Stimulated activated CD4-positive, alpha-beta T cell treated with anti-CD3 and anti-CD28 coated beads, TNF-alpha, amount 100 ng/mL, for 48 hours (primary cell): ENCODE data around the gene APOLD1.
"Not testable (repeated sequence)": the region's sequence is repeated elsewhere in the genome, so short reads cannot be mapped to it uniquely, and the experiment has no call there.

Experiments used
- DNase-seq, 3 donors: peaks; one replicate each; pipeline ENCODE4 v3.0.0-alpha.2; 2020; ENCODE audit warnings: low read depth in 3 of 3

Gene APOLD1

GRCh38 chr12:12786351-12786705 lies 869 bp downstream of the APOLD1 start:
- no peak for DNase-seq

- DNase-seq: peak; percentile 43 to 61 (median 44)
These were observed 1.5 kb downstream of the APOLD1 start for GRCh38 chr12:12786706-12787601.

DNA sequence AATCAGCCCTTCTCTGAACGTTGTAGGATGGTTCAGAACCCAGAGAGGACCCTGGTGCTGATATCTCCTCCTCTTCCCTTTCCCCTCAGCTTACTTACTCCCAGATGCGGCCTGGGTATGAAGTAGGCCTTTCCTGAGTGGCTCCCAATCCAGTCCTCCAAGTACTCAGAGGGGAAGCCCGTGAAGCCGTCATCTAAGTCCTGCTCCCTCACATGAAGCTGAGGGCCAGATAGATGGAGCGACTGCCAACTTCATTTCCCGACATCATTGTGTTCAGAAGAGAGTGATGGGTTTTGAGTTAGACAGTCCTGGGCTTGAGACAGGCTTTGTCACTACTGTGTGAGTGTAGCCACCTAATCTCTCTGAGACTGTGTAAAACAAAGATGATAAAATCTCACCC lies 2.7 kb downstream of the APOLD1 start:
- DNase-seq: no peak

DNA sequence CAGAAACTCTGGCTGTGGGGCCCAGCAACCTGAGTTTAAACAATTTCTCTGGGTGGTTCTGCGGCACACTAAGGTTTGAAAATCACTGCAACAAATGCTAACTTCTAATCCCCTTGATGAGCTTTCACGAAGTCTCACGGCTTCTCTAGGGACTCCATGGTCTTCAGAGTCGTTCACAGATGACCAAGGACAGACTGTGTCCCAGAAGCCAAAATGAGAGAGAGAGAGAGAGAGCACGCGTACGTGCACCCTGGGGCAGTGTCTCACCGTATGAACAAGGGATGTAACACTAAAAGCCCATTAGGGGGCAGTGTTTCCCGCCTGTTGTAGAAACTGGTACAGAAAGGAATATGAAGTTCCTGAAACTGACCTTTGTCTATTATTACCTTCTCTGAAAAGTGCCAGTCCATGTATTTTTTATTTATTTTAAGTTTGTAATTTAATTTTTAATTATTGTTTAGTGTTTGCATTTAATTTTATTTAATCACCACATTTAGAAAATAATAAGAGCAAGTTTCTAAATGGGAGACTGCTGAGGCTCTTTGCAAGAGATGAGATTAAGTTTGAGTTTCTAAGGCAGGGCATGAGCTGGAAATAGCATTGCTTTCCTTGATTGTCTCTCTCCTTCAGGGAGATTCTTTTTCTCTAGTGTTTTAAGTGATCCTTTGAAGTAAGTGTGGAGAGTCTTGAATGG lies 3.4 kb downstream of the APOLD1 start:
- DNase-seq: peak in 2 of 3 donors; percentile 36 to 62

GRCh38 chr12:12790956-12791355 lies 5.5 kb downstream of the APOLD1 start:
- no peak for DNase-seq

DNA sequence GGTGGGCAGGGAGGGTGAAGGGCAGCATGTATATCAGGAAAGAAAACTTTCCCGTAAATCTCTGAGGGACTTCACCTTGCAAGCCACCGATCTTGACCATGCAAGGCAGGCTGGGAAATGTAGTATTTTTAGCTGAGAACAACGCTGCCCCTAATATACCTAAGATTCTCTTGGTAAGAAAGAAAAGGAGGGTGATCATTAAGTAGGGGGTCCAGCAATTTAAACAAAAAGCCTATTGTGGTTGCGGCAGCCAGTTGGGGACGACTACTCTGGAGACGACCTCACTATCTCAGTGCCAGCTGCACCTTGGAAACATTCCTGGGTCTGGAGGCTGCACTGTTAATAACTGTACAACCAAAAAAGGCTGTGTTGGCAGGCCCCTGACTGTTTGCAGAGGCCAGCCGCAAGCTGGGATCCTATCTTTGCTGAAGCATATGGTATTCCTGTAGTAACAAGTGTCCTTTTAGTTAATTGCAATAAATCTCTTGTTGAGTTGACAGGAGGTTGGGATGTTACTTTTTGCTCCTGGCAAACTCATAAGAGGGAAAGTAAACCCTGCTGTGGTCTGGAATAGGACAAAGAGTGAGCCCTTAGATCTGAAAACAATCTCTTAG lies 6.4 kb downstream of the APOLD1 start:
- no peak for DNase-seq

- no peak for DNase-seq
These were observed 7.0 kb downstream of the APOLD1 start for GRCh38 chr12:12792421-12792820.

DNA sequence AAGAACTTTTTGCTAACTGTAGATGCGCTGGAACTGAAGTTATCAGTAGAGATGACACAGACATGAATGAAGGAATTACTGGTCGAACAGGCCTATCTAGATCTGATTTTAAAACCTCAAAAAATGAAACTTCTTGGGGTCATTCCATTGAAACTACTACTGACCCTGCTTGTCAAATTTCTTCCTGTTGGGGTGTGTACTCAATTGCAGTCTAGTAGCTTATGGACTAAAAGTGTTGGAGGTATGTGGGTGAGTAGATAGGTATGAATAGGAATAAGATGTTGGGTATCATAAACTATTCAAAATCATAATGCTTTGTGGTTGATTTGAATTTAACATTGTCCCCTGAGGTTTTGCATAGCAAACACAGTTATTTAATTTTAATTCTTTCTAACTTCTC lies 9.2 kb downstream of the APOLD1 start:
- DNase-seq: no peak

DNA sequence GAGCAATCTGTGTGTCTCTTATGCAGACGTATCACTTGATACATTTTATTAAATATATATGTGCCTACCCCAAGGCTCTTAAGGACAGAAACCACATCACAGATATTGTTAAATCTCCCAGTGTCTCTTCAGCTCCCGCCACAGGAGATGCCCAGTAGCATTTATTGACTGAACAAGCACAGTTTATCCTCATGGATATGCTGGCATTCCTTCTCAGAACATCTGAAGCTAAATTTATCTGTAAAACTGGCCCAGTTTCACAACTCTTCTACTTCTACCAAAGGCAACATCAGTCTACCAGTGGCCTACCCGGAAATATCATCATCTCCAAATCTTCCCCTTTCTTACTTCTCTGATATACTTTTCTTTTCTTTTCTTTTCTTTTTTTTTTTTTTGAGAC lies 10.7 kb downstream of the APOLD1 start:
- DNase-seq: no peak

DNA sequence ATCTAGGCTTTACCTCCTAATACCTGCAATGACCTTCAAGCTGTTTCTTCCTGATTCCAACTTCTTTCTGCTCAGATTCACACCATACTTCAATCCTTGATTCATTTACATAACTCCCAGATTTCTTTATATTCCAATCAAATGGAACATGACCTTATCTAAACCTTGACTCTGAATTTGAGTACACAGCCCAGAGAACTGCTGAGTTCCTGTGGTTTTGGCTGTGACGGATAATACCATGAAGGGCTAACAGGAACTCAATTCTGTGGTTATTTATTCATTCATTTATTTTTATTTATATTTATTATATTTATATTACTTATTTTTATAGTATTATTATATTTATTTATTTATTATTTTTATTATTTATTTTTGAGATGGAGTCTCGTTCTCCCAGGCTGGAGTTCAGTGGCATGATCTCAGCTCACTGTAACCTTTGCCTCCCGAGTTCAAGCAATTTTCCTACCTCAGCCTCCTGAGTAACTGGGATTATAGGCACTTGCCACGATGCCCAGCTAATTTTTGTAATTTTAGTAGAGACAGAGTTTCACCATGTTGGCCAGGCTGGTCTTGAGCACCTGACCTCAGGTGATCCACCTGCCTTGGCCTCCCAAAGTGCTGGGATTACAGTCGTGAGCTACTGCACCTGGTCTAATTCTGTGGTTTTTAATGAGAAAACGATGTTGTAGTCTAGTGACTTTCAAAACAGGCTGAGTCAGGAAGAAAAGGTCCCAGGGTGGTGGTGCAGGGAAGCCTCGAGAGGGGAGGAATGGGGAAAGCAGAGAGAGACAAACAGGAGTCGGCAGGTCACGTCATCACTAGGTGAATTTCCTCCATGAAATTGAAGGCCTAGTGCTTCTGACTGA lies 11.7 kb downstream of the APOLD1 start:
- DNase-seq: no peak

DNA sequence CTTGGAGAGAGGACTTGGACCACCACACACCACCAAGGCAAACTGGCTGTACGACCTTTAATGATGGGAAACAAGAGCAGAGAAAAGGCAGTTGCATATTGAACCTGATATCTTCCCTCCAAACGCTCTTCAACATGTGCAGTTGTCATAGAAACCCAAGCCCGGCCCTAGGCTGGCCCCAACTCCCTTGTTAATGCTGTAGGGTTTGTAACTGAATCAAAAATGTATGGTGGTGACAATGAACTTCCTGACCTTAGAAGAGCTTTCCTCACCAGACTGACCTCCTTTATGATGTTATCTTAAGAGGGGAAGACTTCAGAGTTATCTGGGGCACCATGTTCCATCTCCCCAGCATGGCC lies 12.3 kb downstream of the APOLD1 start:
- no peak for DNase-seq

- DNase-seq: no peak
These were observed 13.0 kb downstream of the APOLD1 start for GRCh38 chr12:12798480-12798879.

GRCh38 chr12:12799163-12799920 lies 13.9 kb downstream of the APOLD1 start:
- DNase-seq: no peak

- no peak for DNase-seq
These were observed 15.1 kb downstream of the APOLD1 start for GRCh38 chr12:12800406-12801180.

DNA sequence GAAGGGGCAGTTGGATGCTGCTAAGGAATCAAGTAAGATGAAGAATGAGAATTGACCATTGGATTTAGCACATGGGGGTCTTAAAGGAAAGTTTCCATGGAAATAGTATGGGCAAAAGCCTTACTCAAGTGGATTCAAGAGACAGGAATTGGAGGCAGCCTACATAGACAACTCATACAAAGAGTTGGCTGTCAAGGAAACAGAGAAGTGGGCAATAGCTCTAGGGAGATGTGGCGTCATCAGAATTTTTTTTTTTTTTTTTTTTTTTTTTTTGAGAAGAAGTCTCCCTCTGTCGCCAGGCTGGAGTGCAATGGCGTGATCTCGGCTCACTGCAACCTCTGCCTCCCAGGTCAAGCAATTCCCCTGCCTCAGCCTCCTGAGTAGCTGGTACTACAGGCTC lies 16.2 kb downstream of the APOLD1 start:
- DNase-seq: not testable (repeated sequence)

GRCh38 chr12:12803186-12803585 lies 17.7 kb downstream of the APOLD1 start:
- DNase-seq: no peak

DNA sequence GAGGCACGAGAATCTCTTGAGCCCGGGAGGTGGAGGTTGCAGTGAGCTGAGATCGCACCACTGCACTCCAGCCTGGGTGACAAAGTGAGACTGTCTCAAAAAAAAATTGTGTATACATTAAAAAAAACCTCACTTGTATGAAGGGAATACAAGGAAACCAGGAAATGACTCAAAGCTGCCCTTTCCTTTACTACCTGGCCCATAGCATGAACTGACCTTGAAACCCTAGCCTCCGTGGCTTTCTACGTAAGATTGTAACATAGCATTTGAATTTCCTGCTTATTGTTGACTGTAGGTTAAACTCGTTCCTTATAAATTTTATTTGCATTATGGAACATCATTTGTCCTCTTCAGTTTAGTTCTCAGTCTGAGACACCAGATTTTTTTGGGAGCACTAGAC lies 18.6 kb downstream of the APOLD1 start:
- no peak for DNase-seq

GRCh38 chr12:12804432-12804886 lies 19.0 kb downstream of the APOLD1 start:
- DNase-seq: no peak

GRCh38 chr12:12806784-12807516 lies 21.5 kb downstream of the APOLD1 start:
- no peak for DNase-seq

- DNase-seq: not testable (repeated sequence)
These were observed 22.1 kb downstream of the APOLD1 start for GRCh38 chr12:12807517-12807903.
